ENCODE data around the gene CASP10.
"Not testable (repeated sequence)": the region's sequence is repeated elsewhere in the genome, so short reads cannot be mapped to it uniquely, and the experiment has no call there.

CASP10 gene

DNA sequence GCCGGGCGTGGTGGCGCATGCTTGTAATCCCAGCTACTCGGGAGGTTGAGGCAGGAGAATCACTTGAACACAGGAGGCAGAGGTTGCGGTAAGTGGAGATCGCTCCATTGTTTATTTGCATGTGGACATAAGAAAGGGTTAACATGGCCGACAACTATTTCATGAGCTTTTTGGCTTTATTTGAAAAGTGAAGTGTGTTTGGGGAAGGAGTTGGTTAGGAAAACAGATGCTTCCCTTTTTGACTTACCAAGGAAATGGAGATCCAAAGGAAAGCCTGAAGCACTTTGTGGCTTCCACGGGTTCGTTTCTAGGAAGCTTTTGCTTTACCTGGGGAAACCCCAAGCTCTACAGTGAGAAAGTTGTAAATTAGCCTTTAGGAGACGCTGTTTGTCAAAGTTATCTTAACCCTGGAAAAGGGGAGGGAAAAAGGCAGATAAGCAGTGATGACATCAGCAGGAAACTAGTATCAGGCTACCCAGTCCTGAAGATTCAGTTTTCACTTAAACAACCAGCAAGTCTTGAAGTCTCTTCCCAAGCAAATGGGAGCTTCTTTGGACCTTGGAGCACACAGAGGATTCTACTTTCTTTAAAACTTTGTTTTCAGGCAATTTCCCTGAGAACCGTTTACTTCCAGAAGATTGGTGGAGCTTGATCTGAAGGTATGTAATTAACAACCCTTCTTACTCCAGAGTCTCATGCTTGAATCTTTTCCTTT lies at the start of gene CASP10:
Gene CASP10 (plus strand): TSS at position 492 of the 715 bp plus-strand sequence. CDS start 2,637 bp downstream, outside the sequence.
- Mint-ChIP-seq H3K36me3 (ENCODE audit: low read depth) (peaks cover 25% of the 10 kb centered on the region), H3K4me3 (peak within 1 kb of the TSS; percentile 98), H3K9me3 (peaks cover 3% of the 10 kb centered on the region), H3K4me1 (ENCODE audit: low read depth) (peaks cover 53% of the 10 kb centered on the region), H3K27ac (peak within 1 kb of the TSS; percentile 98), H3K27me3 (ENCODE audit: low read depth) (no peaks in the 10 kb centered on the region)

DNA sequence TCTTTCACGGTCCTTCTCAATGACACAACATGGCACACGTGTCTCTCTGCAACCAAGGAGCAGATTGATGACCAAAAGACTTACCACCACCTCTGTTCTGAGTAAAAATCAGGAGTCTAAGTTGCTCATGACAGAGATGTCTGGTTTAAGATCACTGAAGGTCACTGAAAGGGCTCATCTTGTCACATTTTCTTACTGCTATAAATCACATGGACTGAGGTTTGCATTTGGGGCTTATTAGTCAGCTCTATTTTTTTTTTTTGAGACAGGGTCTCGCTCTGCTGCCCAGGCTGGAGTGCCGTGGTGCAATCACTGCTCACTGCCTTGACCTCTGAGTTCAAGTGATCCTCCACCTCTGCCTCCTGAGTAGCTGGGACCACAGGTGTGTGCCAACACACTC lies 47.6 kb upstream of the CASP10 start:
- Mint-ChIP-seq H3K27ac (peak overlapping the region; percentile 69), H3K4me3 (peak overlapping the region; percentile 46), H3K4me1 (ENCODE audit: low read depth) (peaks cover 60% of the 10 kb centered on the region), H3K9me3 (no peaks in the 10 kb centered on the region), H3K36me3 (ENCODE audit: low read depth) (peaks cover 79% of the 10 kb centered on the region), H3K27me3 (ENCODE audit: low read depth) (no peaks in the 10 kb centered on the region)

DNA sequence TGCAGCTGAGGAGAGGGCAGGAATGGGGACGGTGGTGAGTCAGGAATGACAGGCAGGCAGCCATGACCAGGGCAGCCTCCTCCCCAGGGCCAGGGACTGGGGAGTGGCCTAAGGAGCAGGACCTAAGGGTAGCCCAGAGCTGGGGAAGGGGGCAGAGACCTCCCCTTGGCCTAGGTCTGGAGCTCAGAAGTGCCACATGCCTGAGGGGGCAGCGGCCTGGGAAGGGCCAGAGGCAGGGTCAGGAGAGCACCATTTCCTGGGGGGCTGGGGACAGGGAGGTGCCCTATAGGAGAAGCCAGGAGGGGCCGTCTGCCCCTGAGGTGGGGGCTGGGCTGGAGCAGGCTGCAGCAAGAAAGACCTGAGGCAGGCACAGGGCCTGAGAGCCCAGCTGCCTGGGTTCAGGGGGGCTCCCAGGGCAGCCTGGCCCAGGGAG lies 46.0 kb upstream of the CASP10 start:
- no peaks in the 10 kb centered on the region for H3K27me3 Mint-ChIP-seq (ENCODE audit: low read depth)
- no peak overlapping the region for H3K4me3 Mint-ChIP-seq
- peaks cover 77% of the 10 kb centered on the region for H3K36me3 Mint-ChIP-seq (ENCODE audit: low read depth)
- no peaks in the 10 kb centered on the region for H3K9me3 Mint-ChIP-seq
- H3K4me1 Mint-ChIP-seq (ENCODE audit: low read depth), result peaks cover 60% of the 10 kb centered on the region
- H3K27ac Mint-ChIP-seq, result peak overlapping the region; percentile 34

GRCh38 chr2:201137505-201138400 lies 45.2 kb upstream of the CASP10 start:
- Mint-ChIP-seq H3K27ac (no peak overlapping the region), H3K4me3 (no peak overlapping the region), H3K27me3 (ENCODE audit: low read depth) (no peaks in the 10 kb centered on the region), H3K36me3 (ENCODE audit: low read depth) (peaks cover 70% of the 10 kb centered on the region), H3K4me1 (ENCODE audit: low read depth) (peaks cover 53% of the 10 kb centered on the region), H3K9me3 (no peaks in the 10 kb centered on the region)

GRCh38 chr2:201138401-201138970 lies 44.5 kb upstream of the CASP10 start:
- Mint-ChIP-seq H3K4me3 (no peak overlapping the region), H3K9me3 (no peaks in the 10 kb centered on the region), H3K27ac (peak overlapping the region; percentile 12), H3K4me1 (ENCODE audit: low read depth) (peaks cover 45% of the 10 kb centered on the region), H3K36me3 (ENCODE audit: low read depth) (peaks cover 63% of the 10 kb centered on the region), H3K27me3 (ENCODE audit: low read depth) (no peaks in the 10 kb centered on the region)

GRCh38 chr2:201138986-201139781 lies 43.8 kb upstream of the CASP10 start:
- not testable (repeated sequence) for H3K27ac Mint-ChIP-seq; H3K4me3 Mint-ChIP-seq; H3K27me3 Mint-ChIP-seq (ENCODE audit: low read depth); H3K9me3 Mint-ChIP-seq
- H3K4me1 Mint-ChIP-seq (ENCODE audit: low read depth), result peaks cover 43% of the 10 kb centered on the region
- H3K36me3 Mint-ChIP-seq (ENCODE audit: low read depth), result peaks cover 56% of the 10 kb centered on the region

- H3K27ac Mint-ChIP-seq, result no peak overlapping the region
Measured at GRCh38 chr2:201139836-201140604, 42.9 kb upstream of the CASP10 start.

GRCh38 chr2:201144101-201145051 lies 38.6 kb upstream of the CASP10 start:
- H3K36me3 Mint-ChIP-seq (ENCODE audit: low read depth), result peaks cover 44% of the 10 kb centered on the region
- H3K27me3 Mint-ChIP-seq (ENCODE audit: low read depth), result no peaks in the 10 kb centered on the region
- no peak overlapping the region for H3K27ac Mint-ChIP-seq
- H3K9me3 Mint-ChIP-seq, result no peaks in the 10 kb centered on the region
- peaks cover 23% of the 10 kb centered on the region for H3K4me1 Mint-ChIP-seq (ENCODE audit: low read depth)
- H3K4me3 Mint-ChIP-seq, result no peak overlapping the region

More at GRCh38 chr2:201139836-201140604, 42.9 kb upstream of the CASP10 start:
- no peaks in the 10 kb centered on the region for H3K27me3 Mint-ChIP-seq (ENCODE audit: low read depth)
- H3K36me3 Mint-ChIP-seq (ENCODE audit: low read depth), result peaks cover 55% of the 10 kb centered on the region
- no peaks in the 10 kb centered on the region for H3K9me3 Mint-ChIP-seq
- H3K4me1 Mint-ChIP-seq (ENCODE audit: low read depth), result peaks cover 41% of the 10 kb centered on the region
- no peak overlapping the region for H3K4me3 Mint-ChIP-seq

DNA sequence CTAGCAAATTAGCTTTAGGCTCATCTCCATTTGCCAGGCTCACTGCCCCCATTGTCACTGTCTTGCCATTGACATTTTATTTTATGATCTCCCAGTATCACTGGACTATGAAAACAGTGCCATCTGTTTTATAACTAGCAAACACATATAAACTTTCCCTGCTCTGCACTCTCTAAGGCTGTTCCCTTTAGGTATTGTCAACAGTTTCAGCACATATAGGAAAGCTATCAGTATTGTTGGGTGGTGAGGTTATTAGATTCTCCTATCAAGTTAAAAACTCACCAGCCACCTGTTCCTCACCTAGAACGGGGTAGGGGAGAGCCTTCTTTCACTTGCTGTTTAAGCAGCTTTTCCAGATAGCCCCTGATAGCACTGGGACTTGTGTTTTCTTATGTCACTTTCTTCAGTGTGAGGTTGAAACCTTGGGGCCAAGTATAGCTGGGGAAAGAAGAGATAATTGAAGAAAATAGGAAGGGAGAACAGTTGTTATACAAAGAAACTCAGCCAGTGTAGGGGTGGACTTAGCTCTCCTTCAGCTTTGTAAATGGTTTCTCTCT lies 34.4 kb upstream of the CASP10 start:
- Mint-ChIP-seq H3K36me3 (ENCODE audit: low read depth) (peaks cover 56% of the 10 kb centered on the region), H3K4me1 (ENCODE audit: low read depth) (peaks cover 33% of the 10 kb centered on the region), H3K9me3 (no peaks in the 10 kb centered on the region), H3K4me3 (no peak overlapping the region), H3K27ac (no peak overlapping the region), H3K27me3 (ENCODE audit: low read depth) (no peaks in the 10 kb centered on the region)

DNA sequence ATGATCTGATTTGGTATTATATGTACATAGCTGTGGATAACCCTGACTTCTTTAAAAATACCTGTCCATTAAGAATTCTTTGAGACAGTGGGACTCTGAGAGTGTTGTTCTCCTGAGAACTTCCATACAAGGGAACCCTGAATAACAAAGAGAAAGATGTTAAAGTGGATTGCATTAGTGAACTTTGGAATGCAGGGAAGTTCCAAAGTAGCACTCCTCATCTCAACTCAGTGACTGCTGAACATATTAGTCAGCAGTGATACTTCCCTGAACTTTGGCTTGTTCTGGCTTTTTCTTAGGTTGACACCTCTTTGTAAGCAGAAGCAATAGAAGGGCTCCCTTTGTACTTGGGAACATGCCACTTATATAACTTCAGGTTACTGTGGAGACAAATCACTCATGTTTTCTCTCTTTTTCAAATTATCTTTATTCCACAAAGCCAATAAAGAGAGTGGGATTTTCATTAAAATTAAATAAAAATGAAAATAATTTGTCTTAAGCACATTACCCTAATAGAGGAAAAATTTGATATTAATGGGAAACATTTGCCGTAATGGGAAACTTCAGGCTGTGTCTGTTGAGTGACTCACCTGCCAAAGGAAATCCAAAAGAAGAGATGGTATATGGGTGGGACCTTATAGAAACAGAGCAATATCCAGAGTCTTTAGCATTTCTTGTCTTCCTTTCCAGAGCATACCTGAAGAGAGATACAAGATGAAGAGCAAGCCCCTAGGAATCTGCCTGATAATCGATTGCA lies 33.7 kb upstream of the CASP10 start:
- H3K4me3 Mint-ChIP-seq, result no peak overlapping the region
- H3K27me3 Mint-ChIP-seq (ENCODE audit: low read depth), result no peaks in the 10 kb centered on the region
- peaks cover 56% of the 10 kb centered on the region for H3K36me3 Mint-ChIP-seq (ENCODE audit: low read depth)
- H3K9me3 Mint-ChIP-seq, result no peaks in the 10 kb centered on the region
- peak overlapping the region; percentile 67 for H3K27ac Mint-ChIP-seq
- H3K4me1 Mint-ChIP-seq (ENCODE audit: low read depth), result peaks cover 33% of the 10 kb centered on the region

- Mint-ChIP-seq H3K27ac (peak overlapping the region; percentile 67), H3K36me3 (ENCODE audit: low read depth) (peaks cover 61% of the 10 kb centered on the region), H3K4me1 (ENCODE audit: low read depth) (peaks cover 37% of the 10 kb centered on the region)
- not testable (repeated sequence) for H3K9me3 Mint-ChIP-seq; H3K4me3 Mint-ChIP-seq; H3K27me3 Mint-ChIP-seq (ENCODE audit: low read depth)
Measured at GRCh38 chr2:201149821-201150165, 33.1 kb upstream of the CASP10 start.

GRCh38 chr2:201150454-201151020 lies 32.4 kb upstream of the CASP10 start:
- H3K27me3 Mint-ChIP-seq (ENCODE audit: low read depth), result no peaks in the 10 kb centered on the region
- peaks cover 59% of the 10 kb centered on the region for H3K36me3 Mint-ChIP-seq (ENCODE audit: low read depth)
- peaks cover 36% of the 10 kb centered on the region for H3K4me1 Mint-ChIP-seq (ENCODE audit: low read depth)
- H3K9me3 Mint-ChIP-seq, result no peaks in the 10 kb centered on the region
- H3K4me3 Mint-ChIP-seq, result no peak overlapping the region
- peak overlapping the region; percentile 19 for H3K27ac Mint-ChIP-seq
